Thoracic aorta (tissue), 2 donors: Measurements from ENCODE around the gene PVR. TPM values are rescaled to one million over a fixed set of nuclear protein-coding genes. Genes with fewer than 3 reads are reported as not detected.

Experiments used
- ATAC-seq: fragments of 150-250 bp; one replicate; pipeline ENCODE4 v1.8.0; 2017; ENCODE audit warnings: low read depth; ENCODE audit not compliant: insufficient number of reproducible peaks, low FRiP score
- DNase-seq: peaks from one replicate; pipeline ENCODE4 v3.0.0-alpha.2; 2020; ENCODE audit warnings: low spot score
- H3K27ac ChIP-seq, 2 donors: fragments of 200-600 bp; sonication (generic); 1 replicate in 1 of 2; 2 replicates in 1 of 2; pipeline ENCODE4 v1.5.1; 2016; ENCODE audit warnings: mild to moderate bottlenecking in 2 of 2, moderate library complexity in 2 of 2
- H3K27me3 ChIP-seq: fragments of 200-600 bp; sonication (generic); replicated peaks from 2 replicates; pipeline ENCODE4 v1.6.0; 2016; ENCODE audit warnings: mild to moderate bottlenecking; ENCODE audit not compliant: insufficient read depth
- H3K36me3 ChIP-seq: fragments of 200-600 bp; sonication (generic); one replicate; pipeline ENCODE4 v1.5.1; 2016
- H3K4me1 ChIP-seq, 2 donors: fragments of 200-600 bp; sonication (generic); 1 replicate in 1 of 2; 2 replicates in 1 of 2; pipeline versions ENCODE4 v1.5.1 to v1.6.0; 2016; ENCODE audit warnings: low read depth in 2 of 2, mild to moderate bottlenecking in 1 of 2; ENCODE audit not compliant: control insufficient read depth in 1 of 2
- H3K4me3 ChIP-seq: fragments of 200-600 bp; sonication (generic); 2 replicates; pipeline ENCODE4 v1.5.1; 2016; ENCODE audit warnings: mild to moderate bottlenecking
- H3K9me3 ChIP-seq: fragments of 200-600 bp; sonication (generic); 2 replicates; pipeline ENCODE4 v1.5.1; 2016
- total RNA-seq, 2 donors: library from RNA; depleted of rRNA; stranded (reverse); fragments of >200 nt; gene quantifications; one replicate each; pipeline versions ENCODE4 v1.1.0 to v1.2.3, GENCODE V29; 2016
- TF ChIP-seq, protein P1 (sequence below): fragments of 200-600 bp; sonication (generic); IDR thresholded peaks from one replicate; pipeline ENCODE4 v1.5.1; 2019; ENCODE audit warnings: antibody characterized with exemption

PVR gene
- total RNA-seq, 2 donors from 2014 or later: 59.7 to 102 TPM

DNA sequence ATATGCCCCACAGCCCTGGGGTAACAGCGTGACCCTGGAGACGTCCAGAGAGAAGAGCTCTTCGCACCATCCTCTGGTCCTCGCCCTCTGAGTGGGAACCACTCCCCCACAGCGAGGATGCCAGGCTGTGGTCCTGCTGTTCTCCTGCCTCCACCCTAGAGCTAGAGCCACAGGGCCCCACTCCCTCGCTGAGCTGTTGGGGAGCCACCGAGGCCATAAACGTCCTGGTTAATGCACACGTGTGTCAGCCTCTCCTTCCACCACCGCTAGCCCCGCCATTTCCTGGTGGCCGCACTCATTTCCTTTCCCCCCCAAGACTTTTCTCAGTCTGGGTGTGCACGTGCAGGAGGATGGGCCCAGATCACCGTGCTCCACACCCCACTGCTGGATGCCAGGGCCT, 66.8 kb downstream of the PVR start:
- ATAC-seq (no peak), DNase-seq (no peak)
- Histone ChIP-seq H3K9me3 (no peaks in the 10 kb centered on the region), H3K4me1 (no peaks in the 10 kb centered on the region), H3K27ac (no peak overlapping the region), H3K4me3 (no peak overlapping the region), H3K36me3 (no peaks in the 10 kb centered on the region), H3K27me3 (no peaks in the 10 kb centered on the region)
- TF ChIP-seq, protein P1, sequence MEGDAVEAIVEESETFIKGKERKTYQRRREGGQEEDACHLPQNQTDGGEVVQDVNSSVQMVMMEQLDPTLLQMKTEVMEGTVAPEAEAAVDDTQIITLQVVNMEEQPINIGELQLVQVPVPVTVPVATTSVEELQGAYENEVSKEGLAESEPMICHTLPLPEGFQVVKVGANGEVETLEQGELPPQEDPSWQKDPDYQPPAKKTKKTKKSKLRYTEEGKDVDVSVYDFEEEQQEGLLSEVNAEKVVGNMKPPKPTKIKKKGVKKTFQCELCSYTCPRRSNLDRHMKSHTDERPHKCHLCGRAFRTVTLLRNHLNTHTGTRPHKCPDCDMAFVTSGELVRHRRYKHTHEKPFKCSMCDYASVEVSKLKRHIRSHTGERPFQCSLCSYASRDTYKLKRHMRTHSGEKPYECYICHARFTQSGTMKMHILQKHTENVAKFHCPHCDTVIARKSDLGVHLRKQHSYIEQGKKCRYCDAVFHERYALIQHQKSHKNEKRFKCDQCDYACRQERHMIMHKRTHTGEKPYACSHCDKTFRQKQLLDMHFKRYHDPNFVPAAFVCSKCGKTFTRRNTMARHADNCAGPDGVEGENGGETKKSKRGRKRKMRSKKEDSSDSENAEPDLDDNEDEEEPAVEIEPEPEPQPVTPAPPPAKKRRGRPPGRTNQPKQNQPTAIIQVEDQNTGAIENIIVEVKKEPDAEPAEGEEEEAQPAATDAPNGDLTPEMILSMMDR: no peak

DNA sequence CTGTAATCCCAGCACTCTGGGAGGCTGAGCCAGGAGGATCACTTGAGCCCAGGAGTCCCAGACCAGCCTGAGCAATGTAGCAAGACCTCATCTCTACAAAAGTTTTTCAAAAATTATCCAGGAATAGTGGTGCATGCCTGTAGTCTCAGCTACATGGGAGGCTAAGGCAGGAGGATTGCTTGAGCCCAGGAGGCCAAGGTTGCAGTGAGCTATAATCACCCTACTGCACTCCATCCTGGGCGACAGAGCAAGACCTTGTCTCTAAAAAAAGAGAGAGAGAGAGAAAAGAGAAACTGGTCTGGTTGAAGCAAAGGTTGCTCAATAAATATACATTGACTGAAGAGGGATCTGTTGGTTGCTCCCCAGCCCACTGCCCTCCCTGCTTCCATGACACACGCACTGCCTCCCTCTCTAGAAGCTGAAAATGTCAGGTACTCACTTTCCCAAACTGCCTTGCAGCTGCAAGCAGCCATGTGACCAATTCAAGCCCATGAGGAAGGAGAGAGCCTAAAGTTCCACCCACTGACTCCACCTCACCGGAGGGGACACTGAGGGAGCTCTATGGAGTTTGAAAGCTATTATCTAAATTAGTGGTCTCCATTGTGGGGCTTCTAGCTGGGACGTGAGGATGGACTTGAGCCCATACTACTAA, 69.3 kb downstream of the PVR start:
- Histone ChIP-seq H3K4me1 (peaks cover 4 to 5% of the 10 kb centered on the region in 2 donors), H3K4me3 (no peak overlapping the region), H3K36me3 (no peaks in the 10 kb centered on the region), H3K27ac (no peak overlapping the region), H3K27me3 (no peaks in the 10 kb centered on the region), H3K9me3 (no peaks in the 10 kb centered on the region)
- TF ChIP-seq, protein P1: no peak
- ATAC-seq: no peak
- no peak for DNase-seq

Other genes starting within 250 kb of the PVR start
- gene ZNF285, start 242.3 kb upstream of the PVR start, total RNA-seq: under 1 TPM; 0.27 to 0.28 TPM
- 1 to 10 TPM; 2.3 to 4.1 TPM for gene ZNF229, start 195.4 kb upstream of the PVR start, total RNA-seq
- 10 to 100 TPM in 1 of 2 donors, 1 to 10 TPM in 1; 9.6 to 16.1 TPM for gene ZNF180, start 143.4 kb upstream of the PVR start, total RNA-seq
- not detected for gene CEACAM20, start 114.2 kb upstream of the PVR start, total RNA-seq
- gene IGSF23, start 30.3 kb upstream of the PVR start, total RNA-seq: not detected
- 1 to 10 TPM; 3.4 to 6.2 TPM for gene CEACAM19, start 27.6 kb downstream of the PVR start, total RNA-seq
- not detected for gene CEACAM16, start 55.2 kb downstream of the PVR start, total RNA-seq
- gene BCL3, start 104.8 kb downstream of the PVR start, total RNA-seq: 10 to 100 TPM; 43.1 to 77.9 TPM
- under 1 TPM in 1 of 2 donors, not detected in 1; 0.42 TPM for gene CBLC, start 134.0 kb downstream of the PVR start, total RNA-seq
- gene BCAM, start 165.2 kb downstream of the PVR start, total RNA-seq: 100 to 1,000 TPM in 1 of 2 donors, 10 to 100 TPM in 1; 77.7 to 178 TPM
- gene NECTIN2, start 202.4 kb downstream of the PVR start, total RNA-seq: 10 to 100 TPM; 61.7 to 84.3 TPM
- 10 to 100 TPM; 24.9 to 48.5 TPM for gene TOMM40, start 247.3 kb downstream of the PVR start, total RNA-seq